GM12875 (cell line): ENCODE results near the gene NEO1.

ENCODE experiments used
- H3K4me3 ChIP-seq: one replicate; pipeline ENCODE4 v1.5.1; 2011; ENCODE audit warnings: low read depth, low read length, control low read depth
- TF ChIP-seq, protein P1 (sequence below): IDR thresholded peaks from 2 replicates; pipeline ENCODE4 v1.5.1; 2011; ENCODE audit warnings: low read depth, mild to moderate bottlenecking, control low read depth, inconsistent platforms, low read length, moderate library complexity, borderline replicate concordance; ENCODE audit not compliant: insufficient read depth

The NEO1 gene

GRCh38 chr15:73286311-73286710 lies 234.0 kb downstream of the NEO1 start:
- TF ChIP-seq, protein P1, sequence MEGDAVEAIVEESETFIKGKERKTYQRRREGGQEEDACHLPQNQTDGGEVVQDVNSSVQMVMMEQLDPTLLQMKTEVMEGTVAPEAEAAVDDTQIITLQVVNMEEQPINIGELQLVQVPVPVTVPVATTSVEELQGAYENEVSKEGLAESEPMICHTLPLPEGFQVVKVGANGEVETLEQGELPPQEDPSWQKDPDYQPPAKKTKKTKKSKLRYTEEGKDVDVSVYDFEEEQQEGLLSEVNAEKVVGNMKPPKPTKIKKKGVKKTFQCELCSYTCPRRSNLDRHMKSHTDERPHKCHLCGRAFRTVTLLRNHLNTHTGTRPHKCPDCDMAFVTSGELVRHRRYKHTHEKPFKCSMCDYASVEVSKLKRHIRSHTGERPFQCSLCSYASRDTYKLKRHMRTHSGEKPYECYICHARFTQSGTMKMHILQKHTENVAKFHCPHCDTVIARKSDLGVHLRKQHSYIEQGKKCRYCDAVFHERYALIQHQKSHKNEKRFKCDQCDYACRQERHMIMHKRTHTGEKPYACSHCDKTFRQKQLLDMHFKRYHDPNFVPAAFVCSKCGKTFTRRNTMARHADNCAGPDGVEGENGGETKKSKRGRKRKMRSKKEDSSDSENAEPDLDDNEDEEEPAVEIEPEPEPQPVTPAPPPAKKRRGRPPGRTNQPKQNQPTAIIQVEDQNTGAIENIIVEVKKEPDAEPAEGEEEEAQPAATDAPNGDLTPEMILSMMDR: no peak
- H3K4me3 ChIP-seq: no peak overlapping the region

GRCh38 chr15:73287019-73287418 lies 234.8 kb downstream of the NEO1 start:
- TF ChIP-seq, protein P1: no peak
- no peak overlapping the region for H3K4me3 ChIP-seq

- no peak overlapping the region for H3K4me3 ChIP-seq
- TF ChIP-seq, protein P1: no peak
Measured at GRCh38 chr15:73291441-73291840, 239.2 kb downstream of the NEO1 start.

- TF ChIP-seq, protein P1: no peak
- no peak overlapping the region for H3K4me3 ChIP-seq
Measured at GRCh38 chr15:73293773-73294172, 241.5 kb downstream of the NEO1 start.

GRCh38 chr15:73295630-73296286 lies 243.5 kb downstream of the NEO1 start:
- no peak overlapping the region for H3K4me3 ChIP-seq
- TF ChIP-seq, protein P1: no peak

- TF ChIP-seq, protein P1: no peak
- no peak overlapping the region for H3K4me3 ChIP-seq
Measured at GRCh38 chr15:73296609-73297353, 244.5 kb downstream of the NEO1 start.
